ENCODE results near the gene EVL.

The EVL gene

GRCh38 chr14:100038065-100038464 is 27.2 kb upstream of the EVL start:
- FAIRE-seq (no peak), DNase-seq (ENCODE audit: insufficient read length, low spot score) (no peak)
- no peak for TF ChIP-seq CTCF (IDR thresholded peaks at IDR 0.05; ENCODE audit: insufficient read depth, missing control alignments)

DNA sequence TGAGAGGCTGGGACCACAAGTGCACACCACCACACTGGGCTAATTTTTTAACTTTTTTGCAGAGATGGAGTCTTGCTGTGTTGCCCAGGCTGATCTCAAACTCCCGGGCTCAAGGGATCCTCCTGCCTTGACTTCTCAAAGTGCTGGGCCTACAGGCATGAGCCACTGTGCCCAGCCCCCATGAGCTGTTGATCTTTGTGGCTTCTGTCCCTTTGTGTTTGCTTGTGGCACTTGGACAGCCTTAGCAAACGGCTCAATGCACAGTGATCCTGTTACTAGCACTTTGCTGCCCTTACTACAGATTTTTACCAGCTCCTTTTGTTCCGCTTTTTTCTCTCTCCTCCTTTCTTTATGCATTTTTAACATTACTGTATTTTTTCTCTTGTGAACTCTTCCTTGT is 25.3 kb upstream of the EVL start:
- no peak for DNase-seq (ENCODE audit: insufficient read length, low spot score)
- FAIRE-seq = no peak

DNA sequence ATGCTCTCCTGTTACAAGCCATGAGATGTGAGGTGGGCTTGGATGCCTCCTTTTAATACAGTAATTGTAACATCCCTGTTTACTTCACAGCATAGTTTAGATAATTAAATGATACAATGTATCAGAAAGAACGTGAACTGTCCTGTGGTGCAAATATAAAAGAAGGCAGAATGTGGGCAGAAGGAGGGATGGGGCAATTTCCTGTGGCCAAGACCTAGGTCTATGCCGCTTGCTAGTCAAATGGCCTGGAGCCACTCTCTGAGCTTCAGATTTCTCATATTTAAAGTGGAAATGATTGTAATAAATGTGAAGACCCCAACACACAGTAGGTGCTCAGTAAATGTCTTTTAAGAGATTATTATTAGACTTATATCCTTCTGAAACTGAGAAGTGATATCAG is 24.0 kb upstream of the EVL start:
- FAIRE-seq (no peak), DNase-seq (ENCODE audit: insufficient read length, low spot score) (no peak)
- TF ChIP-seq CTCF (IDR thresholded peaks at IDR 0.05; ENCODE audit: insufficient read depth, missing control alignments) = no peak

More for the DNA sequence above, 25.3 kb upstream of the EVL start:
- TF ChIP-seq CTCF (IDR thresholded peaks at IDR 0.05; ENCODE audit: insufficient read depth, missing control alignments) = no peak

DNA sequence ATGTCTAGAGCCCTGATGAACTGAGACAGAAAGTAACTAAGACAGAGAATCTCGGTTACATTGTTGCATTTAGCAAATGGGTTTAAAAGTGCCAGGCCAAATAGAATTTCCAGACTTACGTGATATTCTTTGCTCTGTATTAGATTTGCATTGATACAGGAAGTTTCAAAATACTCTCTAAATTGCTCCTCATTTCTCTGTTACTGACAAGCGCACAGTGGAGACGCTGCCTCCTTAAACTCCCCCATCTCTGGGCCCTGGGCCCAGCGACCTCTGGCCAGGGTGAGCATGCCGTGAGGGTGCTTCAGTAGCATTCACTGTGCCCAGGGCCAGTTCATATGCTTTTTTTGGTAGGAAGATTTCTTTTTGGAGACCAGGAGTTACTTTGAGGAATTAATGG is 22.9 kb upstream of the EVL start:
- DNase-seq (ENCODE audit: insufficient read length, low spot score) (no peak), FAIRE-seq (no peak)
- no peak for TF ChIP-seq CTCF (IDR thresholded peaks at IDR 0.05; ENCODE audit: insufficient read depth, missing control alignments)

DNA sequence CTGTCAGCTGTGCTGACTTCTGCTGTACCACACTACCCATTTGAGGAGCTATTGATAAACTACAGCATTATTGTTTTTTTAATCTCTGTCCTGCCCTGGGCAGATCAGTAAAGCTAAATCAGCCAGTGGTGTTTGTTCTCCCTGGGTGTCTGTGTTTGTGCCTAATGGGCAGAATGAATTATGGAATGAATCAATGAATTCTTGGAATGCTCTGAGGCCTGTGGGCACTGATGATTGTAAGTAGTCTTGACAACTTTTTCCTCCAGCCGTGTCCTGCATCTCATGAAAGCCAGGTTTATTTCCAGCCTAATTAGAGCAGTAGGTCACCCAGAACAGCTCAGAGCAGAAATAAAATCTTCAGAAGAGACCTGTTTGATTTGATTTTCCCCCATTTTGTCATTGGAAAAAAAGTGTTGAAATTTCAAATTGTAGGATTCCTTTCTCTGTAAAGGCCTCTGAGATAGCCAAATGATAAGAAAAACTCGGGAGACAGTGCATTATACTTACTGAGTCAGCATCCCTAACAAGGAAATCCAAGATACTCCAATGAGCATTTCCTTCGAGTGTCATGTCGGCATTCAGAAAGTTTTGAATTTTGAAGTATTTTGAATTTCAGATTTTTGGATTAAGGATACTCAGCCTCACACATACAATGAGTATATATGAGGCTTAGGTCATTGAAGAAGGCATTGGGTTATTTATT is 19.4 kb upstream of the EVL start:
- no peak for TF ChIP-seq CTCF (IDR thresholded peaks at IDR 0.05; ENCODE audit: insufficient read depth, missing control alignments)
- no peak for FAIRE-seq
- no peak for DNase-seq (ENCODE audit: insufficient read length, low spot score)

- FAIRE-seq = no peak
- no peak for DNase-seq (ENCODE audit: insufficient read length, low spot score)
- no peak for TF ChIP-seq CTCF (IDR thresholded peaks at IDR 0.05; ENCODE audit: insufficient read depth, missing control alignments)
These were observed 17.6 kb upstream of the EVL start for GRCh38 chr14:100047600-100047999.

- FAIRE-seq = no peak
- no peak for DNase-seq (ENCODE audit: insufficient read length, low spot score)
- no peak for TF ChIP-seq CTCF (IDR thresholded peaks at IDR 0.05; ENCODE audit: insufficient read depth, missing control alignments)
These were observed 16.4 kb upstream of the EVL start for GRCh38 chr14:100048786-100049185.

Data from D721Med (cell line).